Activated CD4-positive, alpha-beta T cell treated with anti-CD3 and anti-CD28 coated beads, Interleukin-2, amount 10 ng/mL, durations not matched to agents 7 days and 5 days (primary cell): ENCODE data around the gene PRTN3. TPM values are rescaled to one million over a fixed set of nuclear protein-coding genes. Genes with fewer than 3 reads are reported as not detected.

Source experiments
- CTCF ChIA-PET: fragments of 350-600 bp; sonication (Branson Sonifier 250); formaldehyde crosslinking; loops from one replicate; lab custom pipeline; 2021; ENCODE audit warnings: antibody characterized with exemption; lab: Charles Lee
- POLR2A ChIA-PET: fragments of 350-600 bp; sonication (Branson Sonifier 250); formaldehyde crosslinking; loops from one replicate; lab custom pipeline; 2021; ENCODE audit warnings: antibody characterized with exemption; lab: Charles Lee
- DNase-seq: peaks from one replicate; pipeline ENCODE4 v3.0.0-alpha.2; 2020
- H3K27ac Mint-ChIP-seq: one replicate; pipeline ENCODE4 v1.8.0; 2021; ENCODE audit warnings: mild to moderate bottlenecking, moderate library complexity, mixed read lengths
- H3K27me3 Mint-ChIP-seq: one replicate; pipeline ENCODE4 v1.8.0; 2021; ENCODE audit warnings: mixed read lengths
- H3K36me3 Mint-ChIP-seq: one replicate; pipeline ENCODE4 v1.8.0; 2021; ENCODE audit warnings: low read depth, mixed read lengths
- H3K4me1 Mint-ChIP-seq: one replicate; pipeline ENCODE4 v1.8.0; 2021; ENCODE audit warnings: mixed read lengths
- H3K4me3 Mint-ChIP-seq: one replicate; pipeline ENCODE4 v1.8.0; 2021; ENCODE audit warnings: mild to moderate bottlenecking, moderate library complexity, mixed read lengths
- H3K9me3 Mint-ChIP-seq: one replicate; pipeline ENCODE4 v1.8.0; 2021; ENCODE audit warnings: mixed read lengths
- total RNA-seq, 2 experiments: library from RNA; stranded (reverse); gene quantifications; one replicate each; pipeline ENCODE4 v1.2.3, GENCODE V29; 2021

PRTN3 gene
- total RNA-seq, 2 experiments from 2014 or later, result not detected

DNA sequence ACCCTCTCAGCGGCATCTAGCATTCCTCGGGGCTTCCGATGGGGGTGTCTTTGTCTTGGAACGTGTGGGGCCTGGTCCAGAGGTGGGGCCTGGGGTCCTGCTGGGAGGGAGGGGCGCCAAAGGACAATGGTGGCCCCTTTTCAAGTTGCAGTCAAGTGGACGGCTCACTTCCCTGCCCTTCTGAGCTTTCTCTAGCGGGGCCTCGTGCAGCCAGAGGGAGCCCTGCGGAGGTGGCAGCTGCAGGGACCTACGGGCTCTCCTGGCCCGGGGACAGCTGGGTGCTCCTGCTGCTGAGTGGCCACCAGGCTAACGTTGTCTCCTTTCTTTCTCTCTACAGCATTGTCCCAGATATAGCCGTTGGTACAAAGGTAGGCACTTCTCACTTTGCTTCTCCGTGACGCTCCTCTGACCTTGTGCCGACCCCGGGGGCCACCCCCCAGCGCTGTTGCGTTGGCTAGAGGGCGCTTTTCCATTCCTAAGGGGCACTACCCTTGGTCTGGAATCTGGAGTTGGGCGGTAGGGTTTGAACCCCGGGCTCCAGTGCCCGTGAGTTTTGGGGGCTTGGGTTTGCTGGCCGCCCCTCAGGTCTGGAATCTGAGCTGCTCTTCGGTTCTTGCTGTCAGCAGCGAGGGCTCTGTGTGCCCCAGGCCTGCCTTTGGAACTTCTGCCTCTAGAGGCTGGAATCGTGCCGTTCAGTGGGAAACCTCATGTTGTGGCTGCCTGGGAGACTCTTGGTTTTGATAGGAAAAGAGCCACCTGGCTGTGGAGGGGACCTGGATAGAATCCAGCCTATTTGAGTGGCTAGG, 41.5 kb upstream of the PRTN3 start:
- Mint-ChIP-seq H3K4me1 (peaks cover 40% of the 10 kb centered on the region), H3K27me3 (no peaks in the 10 kb centered on the region), H3K27ac (peak overlapping the region; percentile 80), H3K36me3 (peaks cover 42% of the 10 kb centered on the region), H3K4me3 (peak overlapping the region; percentile 90), H3K9me3 (no peaks in the 10 kb centered on the region)
- POLR2A ChIA-PET, result no interaction called here
- DNase-seq, result peak; percentile 23
- CTCF ChIA-PET, result interaction anchor here (0.6 to 2.1 kb wide), 3 partner anchors 9 to 43 kb away, joined by 3 to 6 read pairs (median 3); no protein-coding TSS in a partner anchor

DNA sequence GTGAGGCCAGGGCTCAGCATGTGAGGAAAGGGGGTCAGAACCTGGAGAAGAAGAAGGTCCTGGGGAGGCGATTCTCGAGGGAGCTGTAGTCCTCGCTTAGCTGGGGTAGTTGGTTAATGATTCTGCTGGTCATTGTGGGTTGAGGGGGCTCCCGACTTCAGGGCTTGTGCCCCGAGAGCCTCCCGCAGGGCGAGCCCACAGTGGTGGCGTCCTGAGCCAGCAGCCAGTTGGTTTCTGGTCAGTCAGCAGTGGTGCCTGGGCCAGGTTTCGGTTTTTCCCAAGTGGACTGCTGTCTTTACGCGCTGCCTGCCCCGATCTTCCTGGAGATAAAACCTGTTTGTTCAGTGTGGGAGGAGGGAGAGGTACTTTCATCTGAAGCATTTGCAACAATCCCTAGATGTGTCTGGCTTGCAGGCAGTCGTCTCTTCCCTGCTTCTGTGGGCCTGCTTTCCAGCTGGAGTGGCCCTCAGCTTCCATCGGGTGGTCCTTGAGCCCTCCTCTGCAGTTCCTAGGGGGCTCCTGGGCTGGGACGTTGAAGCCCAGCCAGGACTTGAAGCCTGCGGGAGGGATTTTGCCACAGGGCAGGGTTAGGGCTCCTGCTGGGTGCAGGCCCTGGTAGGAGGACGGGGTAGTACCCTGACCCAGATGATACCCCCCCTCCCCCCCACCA, 40.3 kb upstream of the PRTN3 start:
- POLR2A ChIA-PET, result interaction anchor here (0.7 kb wide), 1 partner anchor 93 kb away, joined by 3 read pairs; no protein-coding TSS in a partner anchor
- no peaks in the 10 kb centered on the region for H3K27me3 Mint-ChIP-seq

DNA sequence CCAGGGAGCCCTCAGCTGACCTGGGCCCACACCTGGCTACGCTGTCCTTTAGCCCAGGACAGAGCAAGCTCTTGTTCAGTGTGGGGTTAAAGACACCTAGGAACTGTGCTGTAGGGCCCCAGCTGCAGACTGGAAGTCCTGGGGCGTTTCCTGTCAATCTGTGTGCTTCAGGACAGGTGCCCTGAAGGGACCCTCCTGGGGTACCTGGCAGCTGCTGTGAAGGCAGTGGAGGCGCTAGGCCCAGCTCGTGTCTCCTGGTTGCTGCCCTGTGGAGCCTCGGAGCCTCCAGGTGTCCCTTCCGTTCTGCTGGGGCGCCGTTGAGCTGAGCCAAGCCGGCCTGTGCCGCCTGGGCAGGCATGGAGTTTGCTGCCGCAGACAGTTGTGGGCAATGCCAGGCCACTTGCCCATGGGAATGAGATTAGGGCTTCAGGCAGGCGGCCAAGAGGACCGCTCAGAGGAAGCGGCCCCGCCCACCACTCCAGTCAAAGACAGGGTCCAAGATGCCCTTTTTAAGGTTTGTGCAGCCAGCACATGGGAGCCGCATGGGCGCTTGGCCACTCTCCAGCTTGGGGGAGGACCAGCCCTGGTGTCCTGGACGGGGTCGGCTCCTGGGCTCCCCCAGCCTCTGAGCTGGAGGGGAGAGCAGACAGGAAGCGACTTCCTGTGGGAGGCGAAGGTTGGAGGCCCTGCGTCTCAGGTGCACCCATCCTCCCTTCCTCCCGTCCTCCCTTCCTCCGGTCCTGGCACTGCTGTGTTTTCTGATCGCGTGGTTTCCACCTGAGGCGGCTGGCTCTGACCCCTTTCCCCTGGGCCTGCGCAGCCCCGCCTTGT, 39.6 kb upstream of the PRTN3 start:
- H3K4me1 Mint-ChIP-seq, result peaks cover 40% of the 10 kb centered on the region
- peak overlapping the region; percentile 36 for H3K27ac Mint-ChIP-seq
- CTCF ChIA-PET, result interaction anchor here (0.6 to 1.6 kb wide), 2 partner anchors 10 to 18 kb away, joined by 3 to 4 read pairs; no protein-coding TSS in a partner anchor
- no peaks in the 10 kb centered on the region for H3K9me3 Mint-ChIP-seq
- no peaks in the 10 kb centered on the region for H3K27me3 Mint-ChIP-seq
- POLR2A ChIA-PET, result no interaction called here
- no peak for DNase-seq
- H3K4me3 Mint-ChIP-seq, result peak overlapping the region; percentile 60
- peaks cover 44% of the 10 kb centered on the region for H3K36me3 Mint-ChIP-seq

More for the DNA sequence above, 40.3 kb upstream of the PRTN3 start:
- no peaks in the 10 kb centered on the region for H3K9me3 Mint-ChIP-seq
- peak overlapping the region; percentile 80 for H3K27ac Mint-ChIP-seq
- CTCF ChIA-PET, result interaction anchor here (2.1 kb wide), 1 partner anchor 8 kb away, joined by 6 read pairs; no protein-coding TSS in a partner anchor
- H3K4me1 Mint-ChIP-seq, result peaks cover 40% of the 10 kb centered on the region
- H3K36me3 Mint-ChIP-seq, result peaks cover 44% of the 10 kb centered on the region
- no peak for DNase-seq
- peak overlapping the region; percentile 90 for H3K4me3 Mint-ChIP-seq

DNA sequence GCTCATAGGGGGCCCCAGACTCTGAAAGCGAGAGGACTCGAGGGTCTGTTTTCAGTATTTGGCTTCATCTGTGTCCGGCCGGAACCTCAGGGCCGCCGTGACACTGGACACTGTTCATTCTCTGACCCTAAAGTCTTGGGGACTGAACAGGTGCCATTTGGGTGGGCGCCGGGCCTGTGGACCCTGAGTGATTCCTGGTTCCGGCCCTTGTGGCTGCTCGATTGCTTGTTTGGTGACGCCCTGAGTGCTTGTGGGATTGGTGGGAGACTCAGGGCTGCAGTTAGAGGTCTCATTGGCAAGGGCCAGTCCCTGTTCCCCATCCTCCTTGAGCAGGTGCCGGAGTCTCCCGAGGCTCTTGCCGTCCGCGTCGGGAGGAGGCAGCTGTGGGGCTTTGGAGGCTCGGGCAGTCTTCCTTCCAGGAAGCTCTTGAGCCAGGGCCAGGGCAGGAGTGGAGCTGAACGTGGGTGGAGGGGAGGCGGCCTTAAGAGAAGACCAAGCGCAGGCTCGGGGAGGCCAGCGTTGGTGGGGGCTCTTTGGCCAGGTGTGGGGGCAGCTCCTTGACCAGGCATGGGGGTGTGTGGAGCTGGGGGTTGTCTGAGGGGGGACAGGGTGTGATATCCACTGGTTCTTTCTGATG, 38.8 kb upstream of the PRTN3 start:
- DNase-seq, result no peak
- no peak overlapping the region for H3K27ac Mint-ChIP-seq
- H3K4me3 Mint-ChIP-seq, result peak overlapping the region; percentile 60
- ChIA-PET CTCF (interaction anchor here (0.6 to 1.6 kb wide), 2 partner anchors 9 to 19 kb away, joined by 3 to 4 read pairs; no protein-coding TSS in a partner anchor), POLR2A (no interaction called here)
- peaks cover 37% of the 10 kb centered on the region for H3K4me1 Mint-ChIP-seq
- H3K36me3 Mint-ChIP-seq, result peaks cover 45% of the 10 kb centered on the region
- H3K9me3 Mint-ChIP-seq, result no peaks in the 10 kb centered on the region
- no peaks in the 10 kb centered on the region for H3K27me3 Mint-ChIP-seq

DNA sequence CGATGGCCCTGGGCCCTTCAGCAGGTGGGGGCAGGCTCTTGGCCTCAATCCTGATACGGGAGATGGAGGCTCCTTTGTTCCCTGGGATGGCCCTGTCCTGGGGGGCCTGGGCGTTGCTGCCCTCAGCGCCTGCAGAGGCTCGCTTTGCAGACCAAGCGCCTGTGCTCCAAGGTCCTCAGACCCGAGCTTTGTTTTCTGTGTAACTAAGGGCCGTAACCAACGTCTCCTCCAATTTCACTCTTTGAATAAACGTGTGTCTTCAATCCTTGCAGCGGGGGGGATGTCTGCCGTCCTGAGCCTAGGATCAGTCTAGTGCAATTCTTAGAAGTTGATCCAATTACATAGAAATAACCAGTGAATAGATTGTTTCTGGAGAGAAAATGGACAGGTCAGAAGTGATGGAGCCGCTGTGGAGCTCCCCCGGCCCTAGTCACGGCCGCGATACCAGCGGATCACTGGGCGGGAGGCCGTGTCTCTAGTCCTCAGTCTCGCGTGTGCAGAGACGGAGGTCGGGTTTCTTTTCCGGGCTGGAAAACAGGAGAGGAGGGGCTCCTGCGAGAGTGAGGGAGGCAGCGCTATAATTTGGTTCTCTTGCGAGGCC, 38.2 kb upstream of the PRTN3 start:
- Mint-ChIP-seq H3K4me3 (no peak overlapping the region), H3K27ac (peak overlapping the region; percentile 75), H3K27me3 (no peaks in the 10 kb centered on the region), H3K4me1 (peaks cover 41% of the 10 kb centered on the region), H3K9me3 (no peaks in the 10 kb centered on the region), H3K36me3 (peaks cover 51% of the 10 kb centered on the region)
- POLR2A ChIA-PET, result no interaction called here
- CTCF ChIA-PET, result interaction anchor here (0.9 to 1.6 kb wide), 2 partner anchors 9 to 30 kb away, joined by 3 read pairs; no protein-coding TSS in a partner anchor
- DNase-seq, result no peak

DNA sequence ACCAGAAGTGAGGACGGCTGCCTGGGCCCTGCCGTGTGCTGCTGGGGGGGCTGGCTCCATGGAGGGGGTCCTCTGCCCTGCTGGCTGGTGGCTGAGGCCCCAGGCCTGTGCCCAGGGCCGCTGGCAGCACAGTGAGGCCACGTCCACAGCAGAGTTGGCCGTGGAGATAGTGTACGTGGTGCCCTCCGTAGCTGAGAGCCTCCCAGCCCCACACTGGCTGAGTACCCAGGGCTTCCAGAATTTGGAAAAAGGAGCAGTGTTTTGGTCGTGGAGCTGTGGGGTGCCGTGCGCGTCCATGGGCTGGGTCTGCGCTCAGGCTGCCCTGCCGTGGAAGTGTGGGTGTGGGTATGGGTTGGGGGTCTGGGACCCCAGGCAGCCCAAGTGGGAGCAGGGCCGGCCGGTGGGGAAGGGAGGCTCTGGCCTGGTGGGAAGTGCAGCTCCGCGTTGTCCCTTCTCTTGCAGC, 37.7 kb upstream of the PRTN3 start:
- H3K4me1 Mint-ChIP-seq, result peaks cover 41% of the 10 kb centered on the region
- H3K9me3 Mint-ChIP-seq, result no peaks in the 10 kb centered on the region
- ChIA-PET POLR2A (no interaction called here), CTCF (interaction anchor here (0.9 kb wide), 1 partner anchor 30 kb away, joined by 3 read pairs; no protein-coding TSS in a partner anchor)
- H3K4me3 Mint-ChIP-seq, result no peak overlapping the region
- no peak for DNase-seq
- H3K36me3 Mint-ChIP-seq, result peaks cover 57% of the 10 kb centered on the region
- H3K27me3 Mint-ChIP-seq, result no peaks in the 10 kb centered on the region
- no peak overlapping the region for H3K27ac Mint-ChIP-seq

DNA sequence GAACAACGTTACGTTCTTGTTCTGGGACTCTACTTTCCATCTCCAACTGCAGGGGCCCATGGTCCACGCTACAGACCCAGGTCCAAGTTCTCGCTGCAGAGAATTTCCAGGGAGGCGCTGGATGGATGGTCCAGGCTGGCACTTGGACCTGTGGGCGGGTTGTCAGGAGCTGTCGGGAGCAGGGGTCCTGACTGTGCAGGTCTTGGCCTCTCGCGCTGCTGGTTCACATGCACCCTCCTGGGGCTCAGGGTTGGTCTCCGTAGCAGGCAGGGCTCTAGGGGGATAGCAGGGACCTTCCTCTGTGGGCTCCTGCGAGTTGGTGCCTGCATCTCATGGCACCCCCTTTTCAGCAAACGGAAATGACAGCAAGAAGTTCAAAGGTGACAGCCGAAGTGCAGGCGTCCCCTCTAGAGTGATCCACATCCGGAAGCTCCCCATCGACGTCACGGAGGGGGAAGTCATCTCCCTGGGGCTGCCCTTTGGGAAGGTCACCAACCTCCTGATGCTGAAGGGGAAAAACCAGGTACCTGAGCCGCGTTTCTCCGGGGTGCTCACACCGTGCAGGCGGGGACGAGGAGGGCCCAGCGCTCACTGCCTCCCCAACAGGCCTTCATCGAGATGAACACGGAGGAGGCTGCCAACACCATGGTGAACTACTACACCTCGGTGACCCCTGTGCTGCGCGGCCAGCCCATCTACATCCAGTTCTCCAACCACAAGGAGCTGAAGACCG, 36.9 kb upstream of the PRTN3 start:
- Mint-ChIP-seq H3K36me3 (peaks cover 57% of the 10 kb centered on the region), H3K4me1 (peaks cover 41% of the 10 kb centered on the region), H3K27me3 (no peaks in the 10 kb centered on the region), H3K9me3 (no peaks in the 10 kb centered on the region), H3K4me3 (no peak overlapping the region), H3K27ac (no peak overlapping the region)
- DNase-seq, result no peak
- ChIA-PET POLR2A (no interaction called here), CTCF (no interaction called here)

DNA sequence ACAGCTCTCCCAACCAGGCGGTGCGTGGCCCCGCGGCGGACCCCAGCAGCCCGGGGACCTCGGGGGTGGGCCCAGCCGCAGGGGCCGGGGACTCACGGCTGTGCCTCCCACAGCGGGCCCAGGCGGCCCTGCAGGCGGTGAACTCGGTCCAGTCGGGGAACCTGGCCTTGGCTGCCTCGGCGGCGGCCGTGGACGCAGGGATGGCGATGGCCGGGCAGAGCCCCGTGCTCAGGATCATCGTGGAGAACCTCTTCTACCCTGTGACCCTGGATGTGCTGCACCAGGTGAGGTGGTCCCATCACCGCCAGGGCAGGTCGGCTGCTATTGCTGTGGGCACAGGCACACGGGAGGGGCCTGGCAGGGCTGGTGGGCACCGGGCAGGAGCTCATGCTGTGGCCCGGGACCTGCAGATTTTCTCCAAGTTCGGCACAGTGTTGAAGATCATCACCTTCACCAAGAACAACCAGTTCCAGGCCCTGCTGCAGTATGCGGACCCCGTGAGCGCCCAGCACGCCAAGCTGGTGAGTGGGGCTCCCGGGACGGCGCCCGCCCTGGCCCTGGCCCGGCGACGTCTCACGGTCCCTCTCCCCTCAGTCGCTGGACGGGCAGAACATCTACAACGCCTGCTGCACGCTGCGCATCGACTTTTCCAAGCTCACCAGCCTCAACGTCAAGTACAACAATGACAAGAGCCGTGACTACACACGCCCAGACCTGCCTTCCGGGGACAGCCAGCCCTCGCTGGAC, 36.2 kb upstream of the PRTN3 start:
- Mint-ChIP-seq H3K4me1 (peaks cover 35% of the 10 kb centered on the region), H3K4me3 (no peak overlapping the region), H3K9me3 (no peaks in the 10 kb centered on the region), H3K27ac (no peak overlapping the region), H3K36me3 (peaks cover 53% of the 10 kb centered on the region), H3K27me3 (no peaks in the 10 kb centered on the region)
- CTCF ChIA-PET, result no interaction called here
- POLR2A ChIA-PET, result no interaction called here
- no peak for DNase-seq

DNA sequence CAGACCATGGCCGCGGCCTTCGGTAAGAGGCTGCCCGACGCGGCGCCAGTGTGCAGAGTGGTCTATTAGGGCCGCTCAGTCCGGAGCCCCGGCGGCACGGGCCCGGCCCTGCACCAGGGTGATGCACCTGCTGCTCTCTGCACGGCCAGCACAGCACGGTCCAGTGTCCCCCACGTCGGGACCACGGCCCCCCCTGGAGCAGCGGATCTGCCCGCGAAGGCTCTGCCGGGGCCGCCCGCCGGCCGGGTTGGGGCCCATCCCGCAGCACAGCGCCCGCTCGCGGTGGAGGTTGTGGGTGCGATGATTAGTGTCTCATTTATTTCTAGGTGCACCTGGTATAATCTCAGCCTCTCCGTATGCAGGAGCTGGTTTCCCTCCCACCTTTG, 35.6 kb upstream of the PRTN3 start:
- Mint-ChIP-seq H3K36me3 (peaks cover 54% of the 10 kb centered on the region), H3K9me3 (no peaks in the 10 kb centered on the region)
- POLR2A ChIA-PET, result no interaction called here

DNA sequence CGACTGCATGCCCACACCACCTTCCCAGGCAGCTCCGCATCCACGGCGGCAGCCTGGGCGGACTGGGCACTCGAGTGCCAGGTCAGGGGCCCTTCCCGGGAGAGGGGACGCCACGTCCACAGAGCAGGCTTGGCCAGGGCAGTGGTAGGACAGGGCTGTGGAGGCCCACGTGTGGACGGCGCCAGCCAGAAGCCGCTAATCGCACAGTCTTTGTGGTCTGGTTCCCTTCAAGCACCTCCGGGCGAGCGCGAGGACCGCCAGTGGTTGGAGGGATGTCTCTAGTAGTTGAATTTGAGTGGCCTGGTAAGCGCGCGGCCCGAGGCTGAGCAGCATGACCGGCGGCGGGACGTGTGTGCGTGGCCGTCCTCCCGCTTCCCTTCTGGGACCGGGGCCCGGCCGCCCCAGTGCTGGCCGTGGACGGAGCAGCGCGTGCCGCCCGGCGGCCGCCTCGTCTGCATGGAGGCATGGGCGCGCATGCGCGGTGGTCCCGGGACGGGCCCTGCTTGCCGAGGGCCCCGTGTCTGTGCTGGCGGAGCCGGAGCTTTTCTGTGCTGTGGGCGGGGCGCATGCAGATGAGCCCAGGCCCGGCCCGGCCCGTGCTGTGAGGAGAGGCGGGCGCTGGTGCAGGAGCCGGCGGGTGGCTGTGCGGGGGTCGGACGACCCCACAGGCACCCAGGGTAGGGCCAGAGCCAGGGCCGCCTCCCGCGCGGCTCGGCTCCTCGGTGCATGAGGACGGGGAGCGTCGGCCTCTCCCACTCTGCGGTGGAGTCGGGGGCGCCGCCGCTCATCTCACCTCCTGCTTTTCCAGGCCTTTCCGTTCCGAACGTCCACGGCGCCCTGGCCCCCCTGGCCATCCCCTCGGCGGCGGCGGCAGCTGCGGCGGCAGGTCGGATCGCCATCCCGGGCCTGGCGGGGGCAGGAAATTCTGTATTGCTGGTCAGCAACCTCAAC, 34.9 kb upstream of the PRTN3 start:
- CTCF ChIA-PET, result no interaction called here

More for the DNA sequence above, 35.6 kb upstream of the PRTN3 start:
- CTCF ChIA-PET, result no interaction called here
- Mint-ChIP-seq H3K4me3 (no peak overlapping the region), H3K4me1 (peaks cover 30% of the 10 kb centered on the region), H3K27me3 (no peaks in the 10 kb centered on the region), H3K27ac (no peak overlapping the region)
- DNase-seq, result no peak

More for the DNA sequence above, 34.9 kb upstream of the PRTN3 start:
- Mint-ChIP-seq H3K27ac (no peak overlapping the region), H3K27me3 (no peaks in the 10 kb centered on the region), H3K4me1 (peaks cover 24% of the 10 kb centered on the region), H3K36me3 (peaks cover 54% of the 10 kb centered on the region), H3K9me3 (no peaks in the 10 kb centered on the region), H3K4me3 (no peak overlapping the region)
- DNase-seq, result no peak
- POLR2A ChIA-PET, result no interaction called here
